ENCODE results near the gene VANGL1.

Gene VANGL1

GRCh38 chr1:115641762-115642167 lies at the start of gene VANGL1:
VANGL1 (plus strand) TSS chr1:115641970; CDS start chr1:115651414, 9,444 bp downstream.
- DNase-seq (peak; percentile 43 to 51), ATAC-seq (peak; percentile 80)
- Mint-ChIP-seq H3K27ac (peak within 1 kb of the TSS in 1 of 2 donors; percentile 31), H3K9me3 (peaks cover 16 to 29% of the 10 kb centered on the region in 2 donors), H3K27me3 (peaks cover 46% of the 10 kb centered on the region), H3K4me1 (no peaks in the 10 kb centered on the region), H3K4me3 (peak within 1 kb of the TSS; percentile 74 to 82)

GRCh38 chr1:115592264-115592663 lies 49.5 kb upstream of the VANGL1 start:
- H3K4me1 Mint-ChIP-seq = no peaks in the 10 kb centered on the region
- no peak for ATAC-seq
- no peak for DNase-seq
- no peak overlapping the region for H3K4me3 Mint-ChIP-seq
- H3K27me3 Mint-ChIP-seq = no peaks in the 10 kb centered on the region
- H3K9me3 Mint-ChIP-seq = no peaks in the 10 kb centered on the region
- peak overlapping the region in 1 of 2 donors; percentile 14 for H3K27ac Mint-ChIP-seq

- no peak for ATAC-seq
These were observed 48.2 kb upstream of the VANGL1 start for GRCh38 chr1:115593365-115594259.

GRCh38 chr1:115594600-115594999 lies 47.2 kb upstream of the VANGL1 start:
- Mint-ChIP-seq H3K27ac (no peak overlapping the region), H3K9me3 (no peaks in the 10 kb centered on the region), H3K27me3 (no peaks in the 10 kb centered on the region), H3K4me1 (no peaks in the 10 kb centered on the region), H3K4me3 (no peak overlapping the region)
- DNase-seq (no peak), ATAC-seq (no peak)

More at GRCh38 chr1:115593365-115594259, 48.2 kb upstream of the VANGL1 start:
- Mint-ChIP-seq H3K27ac (no peak overlapping the region), H3K27me3 (no peaks in the 10 kb centered on the region), H3K4me3 (no peak overlapping the region), H3K9me3 (no peaks in the 10 kb centered on the region), H3K4me1 (no peaks in the 10 kb centered on the region)
- no peak for DNase-seq

- DNase-seq = peak; percentile 52 to 58
- H3K27ac Mint-ChIP-seq = no peak overlapping the region
- peak; percentile 65 for ATAC-seq
- no peaks in the 10 kb centered on the region for H3K9me3 Mint-ChIP-seq
- no peaks in the 10 kb centered on the region for H3K27me3 Mint-ChIP-seq
- H3K4me3 Mint-ChIP-seq = no peak overlapping the region
- H3K4me1 Mint-ChIP-seq = no peaks in the 10 kb centered on the region
These were observed 46.3 kb upstream of the VANGL1 start for GRCh38 chr1:115595279-115596079.

GRCh38 chr1:115596080-115596780 lies 45.5 kb upstream of the VANGL1 start:
- no peaks in the 10 kb centered on the region for H3K4me1 Mint-ChIP-seq
- no peak overlapping the region for H3K4me3 Mint-ChIP-seq
- ATAC-seq = no peak
- no peaks in the 10 kb centered on the region for H3K9me3 Mint-ChIP-seq
- no peaks in the 10 kb centered on the region for H3K27me3 Mint-ChIP-seq
- H3K27ac Mint-ChIP-seq = no peak overlapping the region
- no peak for DNase-seq

GRCh38 chr1:115604508-115604907 lies 37.3 kb upstream of the VANGL1 start:
- ATAC-seq = no peak
- H3K27ac Mint-ChIP-seq = peak overlapping the region in 1 of 2 donors; percentile 42

GRCh38 chr1:115606305-115606704 lies 35.5 kb upstream of the VANGL1 start:
- ATAC-seq = no peak

More at GRCh38 chr1:115604508-115604907, 37.3 kb upstream of the VANGL1 start:
- Mint-ChIP-seq H3K9me3 (no peaks in the 10 kb centered on the region), H3K4me1 (no peaks in the 10 kb centered on the region), H3K4me3 (no peak overlapping the region), H3K27me3 (no peaks in the 10 kb centered on the region)
- DNase-seq = no peak

GRCh38 chr1:115609021-115609420 lies 32.7 kb upstream of the VANGL1 start:
- H3K4me3 Mint-ChIP-seq = no peak overlapping the region
- ATAC-seq = no peak

More at GRCh38 chr1:115606305-115606704, 35.5 kb upstream of the VANGL1 start:
- Mint-ChIP-seq H3K4me1 (no peaks in the 10 kb centered on the region), H3K4me3 (no peak overlapping the region), H3K27me3 (no peaks in the 10 kb centered on the region), H3K9me3 (no peaks in the 10 kb centered on the region), H3K27ac (no peak overlapping the region)
- DNase-seq = no peak

GRCh38 chr1:115613767-115614166 lies 28.0 kb upstream of the VANGL1 start:
- Mint-ChIP-seq H3K4me3 (no peak overlapping the region), H3K27me3 (peaks cover 9% of the 10 kb centered on the region), H3K27ac (no peak overlapping the region), H3K4me1 (no peaks in the 10 kb centered on the region), H3K9me3 (peaks cover 12 to 17% of the 10 kb centered on the region in 2 donors)
- ATAC-seq (no peak), DNase-seq (no peak)

More at GRCh38 chr1:115609021-115609420, 32.7 kb upstream of the VANGL1 start:
- Mint-ChIP-seq H3K4me1 (no peaks in the 10 kb centered on the region), H3K27ac (no peak overlapping the region), H3K27me3 (no peaks in the 10 kb centered on the region), H3K9me3 (no peaks in the 10 kb centered on the region)
- no peak for DNase-seq

GRCh38 chr1:115620453-115620852 lies 21.3 kb upstream of the VANGL1 start:
- Mint-ChIP-seq H3K9me3 (peaks cover 36 to 40% of the 10 kb centered on the region in 2 donors), H3K4me1 (no peaks in the 10 kb centered on the region), H3K4me3 (no peak overlapping the region), H3K27me3 (peaks cover under 1% of the 10 kb centered on the region), H3K27ac (no peak overlapping the region)
- no peak for DNase-seq
- ATAC-seq = no peak

- H3K4me3 Mint-ChIP-seq = no peak overlapping the region
- no peak for DNase-seq
- H3K27ac Mint-ChIP-seq = no peak overlapping the region
- ATAC-seq = no peak
- H3K4me1 Mint-ChIP-seq = no peaks in the 10 kb centered on the region
- H3K9me3 Mint-ChIP-seq = peaks cover 31 to 35% of the 10 kb centered on the region in 2 donors
- H3K27me3 Mint-ChIP-seq = no peaks in the 10 kb centered on the region
These were observed 20.8 kb upstream of the VANGL1 start for GRCh38 chr1:115620950-115621349.

- Mint-ChIP-seq H3K27ac (no peak overlapping the region), H3K4me3 (no peak overlapping the region), H3K27me3 (peaks cover 7% of the 10 kb centered on the region), H3K9me3 (peaks cover 25 to 26% of the 10 kb centered on the region in 2 donors), H3K4me1 (no peaks in the 10 kb centered on the region)
- no peak for ATAC-seq
- DNase-seq = no peak
These were observed 16.9 kb upstream of the VANGL1 start for GRCh38 chr1:115624859-115625258.

- Mint-ChIP-seq H3K27ac (no peak overlapping the region), H3K4me3 (no peak overlapping the region), H3K4me1 (no peaks in the 10 kb centered on the region), H3K9me3 (peaks cover 6% of the 10 kb centered on the region in 2 donors), H3K27me3 (peaks cover 8% of the 10 kb centered on the region)
- DNase-seq (no peak), ATAC-seq (no peak)
These were observed 11.4 kb upstream of the VANGL1 start for GRCh38 chr1:115630342-115630741.
